HEK293 (cell line): ENCODE results near the gene EIF4B.

Source experiments
- CTCF ChIA-PET: fragments of 350-600 bp; formaldehyde crosslinking; extraction: SDS; loops from one replicate; lab custom pipeline; 2021; ENCODE audit warnings: antibody characterized with exemption; lab: Yijun Ruan, JAX
- POLR2A ChIA-PET: fragments of 300-600 bp; formaldehyde crosslinking; extraction: SDS; loops from one replicate; lab custom pipeline; 2020; ENCODE audit warnings: antibody characterized with exemption, inconsistent platforms; lab: Yijun Ruan, JAX
- H3K27ac ChIP-seq: fragments of 200-500 bp; sonication (Bioruptor generic); 2 replicates; pipeline ENCODE4 v1.5.1; 2014; ENCODE audit warnings: low read depth, low read length, control low read depth, inconsistent platforms; ENCODE audit errors: extremely low read depth
- H3K36me3 ChIP-seq, 2 experiments: fragments of 200-500 bp in 1 of 2; sonication (Bioruptor generic) in 1 of 2; 1 replicate in 1 of 2; 2 replicates in 1 of 2; pipeline ENCODE4 v1.5.1; 2014 to 2017; ENCODE audit warnings: inconsistent platforms in 2 of 2, low read length in 2 of 2; ENCODE audit not compliant: control insufficient read depth in 2 of 2, insufficient read depth in 1 of 2
- H3K4me1 ChIP-seq: fragments of 200-500 bp; sonication (Bioruptor generic); 2 replicates; pipeline ENCODE4 v1.5.1; 2014; ENCODE audit warnings: mild to moderate bottlenecking, low read length, inconsistent platforms; ENCODE audit not compliant: control insufficient read depth, insufficient read depth
- H3K4me3 ChIP-seq: 2 replicates; pipeline ENCODE4 v1.5.1; 2011; ENCODE audit warnings: low read depth, mild to moderate bottlenecking, control low read depth, low read length, moderate library complexity
- H3K9me3 ChIP-seq: fragments of 200-500 bp; sonication (Bioruptor generic); 2 replicates; pipeline ENCODE4 v1.5.1; 2014; ENCODE audit warnings: low read depth, low read length, inconsistent platforms; ENCODE audit not compliant: control insufficient read depth, insufficient read depth
- GLI4 ChIP-seq: fragments of 450-650 bp; formaldehyde crosslinking; IDR thresholded peaks from 2 replicates; pipeline ENCODE4 v1.5.1; 2016; ENCODE audit warnings: missing biosample characterization, missing genetic modification characterization
- GLIS1 ChIP-seq: fragments of 450-650 bp; formaldehyde crosslinking; IDR thresholded peaks from 2 replicates; pipeline ENCODE4 v1.5.1; 2016; ENCODE audit warnings: missing biosample characterization, missing genetic modification characterization
- OSR2 ChIP-seq: fragments of 450-650 bp; formaldehyde crosslinking; IDR thresholded peaks from 2 replicates; pipeline ENCODE4 v1.5.1; 2016; ENCODE audit warnings: missing biosample characterization, missing genetic modification characterization
- PRDM1 ChIP-seq: fragments of 450-650 bp; formaldehyde crosslinking; IDR thresholded peaks from 2 replicates; pipeline ENCODE4; 2016; ENCODE audit warnings: missing biosample characterization, missing genetic modification characterization
- SP2 ChIP-seq: fragments of 450-650 bp; formaldehyde crosslinking; IDR thresholded peaks from 2 replicates; pipeline ENCODE4 v1.5.1; 2016; ENCODE audit warnings: missing biosample characterization, missing genetic modification characterization
- YY2 ChIP-seq: fragments of 450-650 bp; formaldehyde crosslinking; IDR thresholded peaks from 2 replicates; pipeline ENCODE4 v1.5.1; 2016; ENCODE audit warnings: missing biosample characterization, missing genetic modification characterization
- ZEB2 ChIP-seq: fragments of 450-650 bp; formaldehyde crosslinking; IDR thresholded peaks from 2 replicates; pipeline ENCODE4 v1.5.1; 2016; ENCODE audit warnings: missing biosample characterization, missing genetic modification characterization
- ZFP41 ChIP-seq: fragments of 450-650 bp; formaldehyde crosslinking; IDR thresholded peaks from 2 replicates; pipeline ENCODE4 v1.5.1; 2016; ENCODE audit warnings: missing biosample characterization, missing genetic modification characterization, borderline replicate concordance
- ZFP69B ChIP-seq: fragments of 450-650 bp; formaldehyde crosslinking; IDR thresholded peaks from 2 replicates; pipeline ENCODE4 v1.5.1; 2016; ENCODE audit warnings: missing biosample characterization, missing genetic modification characterization
- ZNF133 ChIP-seq: fragments of 450-650 bp; formaldehyde crosslinking; IDR thresholded peaks from 2 replicates; pipeline ENCODE4 v1.5.1; 2016; ENCODE audit warnings: missing biosample characterization, missing genetic modification characterization
- ZNF2 ChIP-seq: fragments of 450-650 bp; formaldehyde crosslinking; IDR thresholded peaks from 2 replicates; pipeline ENCODE4 v1.5.1; 2016; ENCODE audit warnings: missing biosample characterization, missing genetic modification characterization
- ZNF248 ChIP-seq: fragments of 450-650 bp; formaldehyde crosslinking; IDR thresholded peaks from 2 replicates; pipeline ENCODE4 v1.5.1; 2017; ENCODE audit warnings: missing biosample characterization, missing genetic modification characterization
- ZNF335 ChIP-seq: fragments of 450-650 bp; formaldehyde crosslinking; conservative IDR thresholded peaks from 2 replicates; pipeline ENCODE4 v1.5.1; 2016; ENCODE audit warnings: missing biosample characterization, missing genetic modification characterization
- ZNF366 ChIP-seq: fragments of 450-650 bp; formaldehyde crosslinking; conservative IDR thresholded peaks from 2 replicates; pipeline ENCODE4 v1.5.1; 2016; ENCODE audit warnings: missing biosample characterization, missing genetic modification characterization
- ZNF391 ChIP-seq: fragments of 450-650 bp; formaldehyde crosslinking; IDR thresholded peaks from 2 replicates; pipeline ENCODE4 v1.5.1; 2016; ENCODE audit warnings: low read depth, missing biosample characterization, missing genetic modification characterization, borderline replicate concordance
- ZNF433 ChIP-seq: fragments of 450-650 bp; formaldehyde crosslinking; IDR thresholded peaks from 2 replicates; pipeline ENCODE4 v1.5.1; 2016; ENCODE audit warnings: missing biosample characterization, missing genetic modification characterization, low read depth
- ZNF473 ChIP-seq: fragments of 450-650 bp; formaldehyde crosslinking; IDR thresholded peaks from 2 replicates; pipeline ENCODE4 v1.5.1; 2017; ENCODE audit warnings: missing biosample characterization, missing genetic modification characterization
- ZNF521 ChIP-seq: fragments of 450-650 bp; formaldehyde crosslinking; IDR thresholded peaks from 2 replicates; pipeline ENCODE4 v1.5.1; 2017; ENCODE audit warnings: missing biosample characterization, mild to moderate bottlenecking, missing genetic modification characterization
- ZNF549 ChIP-seq: fragments of 450-650 bp; IDR thresholded peaks from 2 replicates; pipeline ENCODE4 v1.5.1; 2018; ENCODE audit warnings: missing biosample characterization, missing genetic modification characterization, mild to moderate bottlenecking, inconsistent platforms, moderate library complexity
- ZNF600 ChIP-seq: fragments of 450-650 bp; formaldehyde crosslinking; IDR thresholded peaks from 2 replicates; pipeline ENCODE4 v1.5.1; 2016; ENCODE audit warnings: missing biosample characterization, missing genetic modification characterization
- ZNF707 ChIP-seq: fragments of 450-650 bp; formaldehyde crosslinking; IDR thresholded peaks from 2 replicates; pipeline ENCODE4 v1.5.1; 2016; ENCODE audit warnings: missing biosample characterization, missing genetic modification characterization
- ZNF791 ChIP-seq: fragments of 450-650 bp; formaldehyde crosslinking; IDR thresholded peaks from 2 replicates; pipeline ENCODE4 v1.5.1; 2016; ENCODE audit warnings: missing biosample characterization, missing genetic modification characterization
- ZSCAN16 ChIP-seq: fragments of 450-650 bp; formaldehyde crosslinking; IDR thresholded peaks from 2 replicates; pipeline ENCODE4 v1.5.1; 2016; ENCODE audit warnings: missing biosample characterization, missing genetic modification characterization
- TF ChIP-seq, protein P1 (sequence below): fragments of 450-650 bp; formaldehyde crosslinking; IDR thresholded peaks from 2 replicates; pipeline ENCODE4 v1.5.1; 2016; ENCODE audit warnings: missing biosample characterization, missing genetic modification characterization
- TF ChIP-seq, protein P2 (sequence below): fragments of 450-650 bp; formaldehyde crosslinking; optimal IDR thresholded peaks from 2 replicates; pipeline ENCODE3; 2016; ENCODE audit warnings: missing biosample characterization, mild to moderate bottlenecking, missing genetic modification characterization
- TF ChIP-seq, protein P3 (sequence below): fragments of 450-650 bp; formaldehyde crosslinking; IDR thresholded peaks from 2 replicates; pipeline ENCODE4 v1.5.1; 2017; ENCODE audit warnings: missing biosample characterization, missing genetic modification characterization
- TF ChIP-seq, protein P4 (sequence below): fragments of 450-650 bp; formaldehyde crosslinking; IDR thresholded peaks from 2 replicates; pipeline ENCODE4 v1.5.1; 2016; ENCODE audit warnings: missing biosample characterization, missing genetic modification characterization
- TF ChIP-seq, protein P5 (sequence below): fragments of 450-650 bp; formaldehyde crosslinking; IDR thresholded peaks from 2 replicates; pipeline ENCODE4 v1.5.1; 2017; ENCODE audit warnings: missing biosample characterization, missing genetic modification characterization

Gene EIF4B

DNA sequence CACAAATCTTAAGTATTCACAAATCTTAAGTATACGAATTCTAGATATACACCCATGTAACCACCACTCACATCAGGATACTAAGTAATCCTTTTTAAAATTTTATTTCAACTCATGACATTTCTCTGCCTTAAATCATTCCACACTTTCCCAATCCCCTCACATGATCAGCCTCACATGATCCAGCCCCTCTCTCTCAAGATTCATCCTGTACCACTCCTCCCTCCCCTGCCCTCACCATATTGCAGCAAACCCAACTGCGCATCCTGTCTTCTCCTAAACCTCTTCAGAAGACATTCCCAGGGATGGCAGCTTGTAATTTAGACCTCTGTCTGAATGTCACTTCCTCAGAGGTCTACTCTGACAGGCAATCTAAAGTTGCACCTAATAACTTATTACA, 1.7 kb upstream of the EIF4B start:
- TF ChIP-seq ZNF366 (tag by site-specific recombination) (0 out of 2 replicates have a peak, but pooled peaks have one; percentile 11), SP2 (0 out of 2 replicates have a peak, but pooled peaks have one; percentile 15), ZNF433 (tag by site-specific recombination) (no peak), ZNF248 (tag by site-specific recombination) (no peak), ZNF707 (tag by site-specific recombination) (no peak), ZSCAN16 (tag by site-specific recombination) (no peak), ZNF335 (tag by site-specific recombination) (peak; percentile 30; the same call in 1 of the 2 replicates), PRDM1 (tag by site-specific recombination) (peak; percentile 21; the same call in 1 of the 2 replicates)
- TF ChIP-seq, protein P1, sequence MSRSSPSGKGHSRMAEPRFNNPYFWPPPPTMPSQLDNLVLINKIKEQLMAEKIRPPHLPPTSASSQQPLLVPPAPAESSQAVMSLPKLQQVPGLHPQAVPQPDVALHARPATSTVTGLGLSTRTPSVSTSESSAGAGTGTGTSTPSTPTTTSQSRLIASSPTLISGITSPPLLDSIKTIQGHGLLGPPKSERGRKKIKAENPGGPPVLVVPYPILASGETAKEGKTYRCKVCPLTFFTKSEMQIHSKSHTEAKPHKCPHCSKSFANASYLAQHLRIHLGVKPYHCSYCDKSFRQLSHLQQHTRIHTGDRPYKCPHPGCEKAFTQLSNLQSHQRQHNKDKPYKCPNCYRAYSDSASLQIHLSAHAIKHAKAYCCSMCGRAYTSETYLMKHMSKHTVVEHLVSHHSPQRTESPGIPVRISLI (tag by site-specific recombination) = no peak
- TF ChIP-seq, protein P2, sequence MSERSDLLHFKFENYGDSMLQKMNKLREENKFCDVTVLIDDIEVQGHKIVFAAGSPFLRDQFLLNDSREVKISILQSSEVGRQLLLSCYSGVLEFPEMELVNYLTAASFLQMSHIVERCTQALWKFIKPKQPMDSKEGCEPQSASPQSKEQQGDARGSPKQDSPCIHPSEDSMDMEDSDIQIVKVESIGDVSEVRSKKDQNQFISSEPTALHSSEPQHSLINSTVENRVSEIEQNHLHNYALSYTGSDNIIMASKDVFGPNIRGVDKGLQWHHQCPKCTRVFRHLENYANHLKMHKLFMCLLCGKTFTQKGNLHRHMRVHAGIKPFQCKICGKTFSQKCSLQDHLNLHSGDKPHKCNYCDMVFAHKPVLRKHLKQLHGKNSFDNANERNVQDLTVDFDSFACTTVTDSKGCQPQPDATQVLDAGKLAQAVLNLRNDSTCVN (tag by site-specific recombination) = no peak
- TF ChIP-seq, protein P3, sequence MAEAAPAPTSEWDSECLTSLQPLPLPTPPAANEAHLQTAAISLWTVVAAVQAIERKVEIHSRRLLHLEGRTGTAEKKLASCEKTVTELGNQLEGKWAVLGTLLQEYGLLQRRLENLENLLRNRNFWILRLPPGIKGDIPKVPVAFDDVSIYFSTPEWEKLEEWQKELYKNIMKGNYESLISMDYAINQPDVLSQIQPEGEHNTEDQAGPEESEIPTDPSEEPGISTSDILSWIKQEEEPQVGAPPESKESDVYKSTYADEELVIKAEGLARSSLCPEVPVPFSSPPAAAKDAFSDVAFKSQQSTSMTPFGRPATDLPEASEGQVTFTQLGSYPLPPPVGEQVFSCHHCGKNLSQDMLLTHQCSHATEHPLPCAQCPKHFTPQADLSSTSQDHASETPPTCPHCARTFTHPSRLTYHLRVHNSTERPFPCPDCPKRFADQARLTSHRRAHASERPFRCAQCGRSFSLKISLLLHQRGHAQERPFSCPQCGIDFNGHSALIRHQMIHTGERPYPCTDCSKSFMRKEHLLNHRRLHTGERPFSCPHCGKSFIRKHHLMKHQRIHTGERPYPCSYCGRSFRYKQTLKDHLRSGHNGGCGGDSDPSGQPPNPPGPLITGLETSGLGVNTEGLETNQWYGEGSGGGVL (tag by site-specific recombination) = peak; percentile 62; the same call in 1 of the 2 replicates
- no peaks in the 10 kb centered on the region; the same call in 1 of the 2 replicates for H3K4me1 ChIP-seq
- H3K27ac ChIP-seq = no peak overlapping the region
- no peak overlapping the region for H3K4me3 ChIP-seq
- H3K36me3 ChIP-seq = peaks cover 10 to 14% of the 10 kb centered on the region in 2 experiments; a peak in 2 of 3 replicates
- POLR2A ChIA-PET = no interaction called here
- CTCF ChIA-PET = no interaction called here
- H3K9me3 ChIP-seq = no peaks in the 10 kb centered on the region

DNA sequence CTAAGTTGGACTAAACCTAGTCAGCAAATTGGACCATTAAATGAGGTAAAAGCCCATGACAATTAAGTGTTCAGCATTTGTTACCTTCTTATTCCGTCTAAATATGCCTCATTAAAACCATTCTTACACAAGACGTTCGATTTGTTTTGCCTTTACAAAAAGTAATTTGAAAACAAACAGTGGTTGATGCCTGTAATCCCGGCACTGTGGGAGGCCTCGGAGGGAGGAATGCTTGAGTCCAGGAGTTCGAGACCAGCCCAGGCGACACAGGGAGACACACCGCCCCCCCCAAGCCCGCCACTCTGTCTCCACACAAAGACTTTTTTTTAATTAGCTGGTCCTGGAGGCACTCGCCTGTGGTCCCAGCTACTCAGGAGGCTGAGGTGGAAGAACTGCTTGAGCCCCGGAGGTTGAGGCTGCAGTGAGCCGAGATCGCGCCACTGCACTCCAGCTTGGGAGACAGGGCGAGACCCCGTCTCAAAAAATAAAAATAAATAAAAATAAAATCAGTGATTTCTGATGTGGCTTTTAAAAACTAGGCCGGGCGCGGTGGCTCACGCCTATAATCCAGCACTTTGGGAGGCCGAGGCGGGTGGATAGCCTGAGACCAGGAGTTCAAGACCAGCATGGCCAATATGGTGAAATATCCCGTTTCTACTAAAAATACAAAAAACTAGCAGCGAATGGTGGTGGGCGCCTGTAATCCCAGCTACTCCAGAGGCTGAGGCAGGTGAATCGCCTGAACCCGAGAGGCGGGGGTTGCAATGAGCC, 856 bp upstream of the EIF4B start:
- Histone ChIP-seq H3K4me3 (peak overlapping the region; percentile 65), H3K36me3 (peaks cover 11 to 21% of the 10 kb centered on the region in 2 experiments; a peak in 2 of 3 replicates), H3K27ac (peak overlapping the region; percentile 70), H3K4me1 (no peaks in the 10 kb centered on the region; the same call in 1 of the 2 replicates), H3K9me3 (no peaks in the 10 kb centered on the region)
- ChIA-PET POLR2A (interaction anchor here (0.6 to 1.7 kb wide), 25 partner anchors 8 to 316 kb away, joined by 3 to 25 read pairs (median 5); partner anchors contain the start of genes AAAS, KRT8, PFDN5 and SPRYD3), CTCF (interaction anchor here (0.6 to 2.1 kb wide), 8 partner anchors 25 to 719 kb away, joined by 3 to 8 read pairs (median 4); no protein-coding TSS in a partner anchor)
- TF ChIP-seq ZNF600 (tag by site-specific recombination) (no peak), ZNF473 (tag by site-specific recombination) (no peak), GLI4 (tag by site-specific recombination) (no peak), GLIS1 (tag by site-specific recombination) (peak; percentile 62), YY2 (0 out of 2 replicates have a peak, but pooled peaks have one; percentile 33), ZNF521 (tag by site-specific recombination) (no peak), ZNF2 (tag by site-specific recombination) (0 out of 2 replicates have a peak, but pooled peaks have one; percentile 25), ZFP69B (tag by site-specific recombination) (no peak), ZNF549 (tag by site-specific recombination) (no peak), ZNF391 (tag by site-specific recombination) (0 out of 2 replicates have a peak, but pooled peaks have one; percentile 41), ZFP41 (no peak), ZEB2 (no peak), ZNF791 (tag by site-specific recombination) (no peak), OSR2 (0 out of 2 replicates have a peak, but pooled peaks have one; percentile 21), ZNF133 (tag by site-specific recombination) (no peak)
- TF ChIP-seq, protein P4, sequence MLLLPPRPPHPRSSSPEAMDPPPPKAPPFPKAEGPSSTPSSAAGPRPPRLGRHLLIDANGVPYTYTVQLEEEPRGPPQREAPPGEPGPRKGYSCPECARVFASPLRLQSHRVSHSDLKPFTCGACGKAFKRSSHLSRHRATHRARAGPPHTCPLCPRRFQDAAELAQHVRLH (tag by site-specific recombination) = no peak
- TF ChIP-seq, protein P5, sequence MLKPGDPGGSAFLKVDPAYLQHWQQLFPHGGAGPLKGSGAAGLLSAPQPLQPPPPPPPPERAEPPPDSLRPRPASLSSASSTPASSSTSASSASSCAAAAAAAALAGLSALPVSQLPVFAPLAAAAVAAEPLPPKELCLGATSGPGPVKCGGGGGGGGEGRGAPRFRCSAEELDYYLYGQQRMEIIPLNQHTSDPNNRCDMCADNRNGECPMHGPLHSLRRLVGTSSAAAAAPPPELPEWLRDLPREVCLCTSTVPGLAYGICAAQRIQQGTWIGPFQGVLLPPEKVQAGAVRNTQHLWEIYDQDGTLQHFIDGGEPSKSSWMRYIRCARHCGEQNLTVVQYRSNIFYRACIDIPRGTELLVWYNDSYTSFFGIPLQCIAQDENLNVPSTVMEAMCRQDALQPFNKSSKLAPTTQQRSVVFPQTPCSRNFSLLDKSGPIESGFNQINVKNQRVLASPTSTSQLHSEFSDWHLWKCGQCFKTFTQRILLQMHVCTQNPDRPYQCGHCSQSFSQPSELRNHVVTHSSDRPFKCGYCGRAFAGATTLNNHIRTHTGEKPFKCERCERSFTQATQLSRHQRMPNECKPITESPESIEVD = no peak
